ENCODE measurements around the gene ISCU. TPM values are rescaled to one million over a fixed set of nuclear protein-coding genes. Genes with fewer than 3 reads are reported as not detected.

ISCU gene
- total and polyA plus RNA-seq, 4 donors = 86.2 to 132 (median 94.3) TPM

DNA sequence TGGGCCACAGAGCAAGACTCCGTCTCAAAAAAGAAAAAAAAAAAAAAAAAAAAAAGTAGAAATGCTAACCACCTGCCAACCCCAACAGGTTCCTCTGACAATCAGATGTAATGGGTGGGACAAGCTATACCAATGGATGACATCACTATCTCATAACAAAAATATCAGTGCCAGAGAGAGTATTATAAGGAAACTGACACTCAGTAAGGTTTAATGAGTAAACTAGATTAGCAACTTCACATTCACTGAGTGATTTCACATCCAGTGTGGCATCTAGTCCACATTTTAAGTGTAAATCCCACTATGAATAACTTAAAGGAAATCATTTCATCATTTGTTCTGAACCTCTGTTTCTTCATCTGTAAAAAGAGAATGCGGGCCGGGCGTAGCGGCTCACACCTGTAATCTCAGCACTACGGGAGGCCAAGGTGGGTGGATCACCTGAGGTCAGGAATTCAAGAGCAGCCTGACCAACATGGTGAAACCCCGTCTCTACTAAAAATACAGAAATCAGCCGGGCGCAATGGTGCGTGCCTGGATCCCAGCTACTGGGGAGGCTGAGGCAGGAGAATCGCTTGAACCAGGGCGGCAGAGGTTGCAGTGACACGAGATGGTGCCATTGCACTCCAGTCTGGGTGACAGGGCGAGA lies 3.3 kb upstream of the ISCU start:
- DNase-seq = no peak
- H3K36me3 ChIP-seq (ENCODE audit: control insufficient read depth in 4 of 4, insufficient read depth in 4 of 4, low read length in 4 of 4) = peaks cover 0 to 10% (median 5%) of the 10 kb centered on the region in 4 donors
- TF ChIP-seq, protein P1, sequence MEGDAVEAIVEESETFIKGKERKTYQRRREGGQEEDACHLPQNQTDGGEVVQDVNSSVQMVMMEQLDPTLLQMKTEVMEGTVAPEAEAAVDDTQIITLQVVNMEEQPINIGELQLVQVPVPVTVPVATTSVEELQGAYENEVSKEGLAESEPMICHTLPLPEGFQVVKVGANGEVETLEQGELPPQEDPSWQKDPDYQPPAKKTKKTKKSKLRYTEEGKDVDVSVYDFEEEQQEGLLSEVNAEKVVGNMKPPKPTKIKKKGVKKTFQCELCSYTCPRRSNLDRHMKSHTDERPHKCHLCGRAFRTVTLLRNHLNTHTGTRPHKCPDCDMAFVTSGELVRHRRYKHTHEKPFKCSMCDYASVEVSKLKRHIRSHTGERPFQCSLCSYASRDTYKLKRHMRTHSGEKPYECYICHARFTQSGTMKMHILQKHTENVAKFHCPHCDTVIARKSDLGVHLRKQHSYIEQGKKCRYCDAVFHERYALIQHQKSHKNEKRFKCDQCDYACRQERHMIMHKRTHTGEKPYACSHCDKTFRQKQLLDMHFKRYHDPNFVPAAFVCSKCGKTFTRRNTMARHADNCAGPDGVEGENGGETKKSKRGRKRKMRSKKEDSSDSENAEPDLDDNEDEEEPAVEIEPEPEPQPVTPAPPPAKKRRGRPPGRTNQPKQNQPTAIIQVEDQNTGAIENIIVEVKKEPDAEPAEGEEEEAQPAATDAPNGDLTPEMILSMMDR (IDR thresholded peaks at IDR 0.05; ENCODE audit: control extremely low read depth, extremely low read depth) = no peak
- peaks cover 0 to 26% (median 12%) of the 10 kb centered on the region in 5 donors for H3K4me1 ChIP-seq (ENCODE audit: control insufficient read depth in 5 of 5, insufficient read depth in 5 of 5, low read length in 5 of 5)
- no peak overlapping the region for H3K9ac ChIP-seq (ENCODE audit: insufficient read depth in 1 of 2, low read length in 2 of 2)
- no peak overlapping the region for H3K27ac ChIP-seq (ENCODE audit: low read depth in 1 of 2, low read length in 1 of 2)
- WGBS, 2 donors = 81 to 90% methylated on average over 13 of the region's 14 CpGs
- no peak overlapping the region for H3K4me3 ChIP-seq
- H3K27me3 ChIP-seq (ENCODE audit: control insufficient read depth in 3 of 3, insufficient read depth in 3 of 3, low read length in 2 of 3) = no peaks in the 10 kb centered on the region
- H3K9me3 ChIP-seq (ENCODE audit: control insufficient read depth in 4 of 4, insufficient read depth in 3 of 4, low read length in 3 of 4) = no peaks in the 10 kb centered on the region
- no peak for ATAC-seq (ENCODE audit: insufficient read depth, low FRiP score)

GRCh38 chr12:108559748-108560147 lies 2.6 kb upstream of the ISCU start:
- H3K9me3 ChIP-seq (ENCODE audit: control insufficient read depth in 4 of 4, insufficient read depth in 3 of 4, low read length in 3 of 4) = no peaks in the 10 kb centered on the region
- TF ChIP-seq, protein P1 (IDR thresholded peaks at IDR 0.05; ENCODE audit: control extremely low read depth, extremely low read depth) = no peak
- peaks cover 0 to 26% (median 12%) of the 10 kb centered on the region in 5 donors for H3K4me1 ChIP-seq (ENCODE audit: control insufficient read depth in 5 of 5, insufficient read depth in 5 of 5, low read length in 5 of 5)
- 50 to 60% methylated on average over 3 of the region's 3 CpGs for WGBS, 2 donors
- H3K4me3 ChIP-seq = no peak overlapping the region
- DNase-seq (no peak), ATAC-seq (ENCODE audit: insufficient read depth, low FRiP score) (no peak)
- no peaks in the 10 kb centered on the region for H3K27me3 ChIP-seq (ENCODE audit: control insufficient read depth in 3 of 3, insufficient read depth in 3 of 3, low read length in 2 of 3)
- H3K27ac ChIP-seq (ENCODE audit: low read depth in 1 of 2, low read length in 1 of 2) = peak overlapping the region in 1 of 2 donors; percentile 15
- H3K9ac ChIP-seq (ENCODE audit: insufficient read depth in 1 of 2, low read length in 2 of 2) = peak overlapping the region; percentile 81 to 90
- peaks cover 0 to 14% (median 9%) of the 10 kb centered on the region in 4 donors for H3K36me3 ChIP-seq (ENCODE audit: control insufficient read depth in 4 of 4, insufficient read depth in 4 of 4, low read length in 4 of 4)

GRCh38 chr12:108560321-108560721 lies 2.1 kb upstream of the ISCU start:
- no peak for ATAC-seq (ENCODE audit: insufficient read depth, low FRiP score)

More at GRCh38 chr12:108560321-108560721, 2.1 kb upstream of the ISCU start:
- TF ChIP-seq, protein P1 (IDR thresholded peaks at IDR 0.05; ENCODE audit: control extremely low read depth, extremely low read depth) = no peak
- DNase-seq = peak in 1 of 3 donors; percentile 30
- 1% methylated on average over 12 of the region's 12 CpGs for WGBS, 2 donors
- peak overlapping the region; percentile 81 to 90 for H3K9ac ChIP-seq (ENCODE audit: insufficient read depth in 1 of 2, low read length in 2 of 2)
- peak overlapping the region; percentile 91 for H3K4me3 ChIP-seq
- H3K9me3 ChIP-seq (ENCODE audit: control insufficient read depth in 4 of 4, insufficient read depth in 3 of 4, low read length in 3 of 4) = no peaks in the 10 kb centered on the region
- peaks cover 0 to 19% (median 12%) of the 10 kb centered on the region in 4 donors for H3K36me3 ChIP-seq (ENCODE audit: control insufficient read depth in 4 of 4, insufficient read depth in 4 of 4, low read length in 4 of 4)
- H3K4me1 ChIP-seq (ENCODE audit: control insufficient read depth in 5 of 5, insufficient read depth in 5 of 5, low read length in 5 of 5) = peaks cover 0 to 26% (median 12%) of the 10 kb centered on the region in 5 donors
- H3K27ac ChIP-seq (ENCODE audit: low read depth in 1 of 2, low read length in 1 of 2) = peak overlapping the region; percentile 82 to 93
- no peaks in the 10 kb centered on the region for H3K27me3 ChIP-seq (ENCODE audit: control insufficient read depth in 3 of 3, insufficient read depth in 3 of 3, low read length in 2 of 3)

All from lung (tissue), 12 donors.